Brain microvascular endothelial cell (primary cell): ENCODE measurements around the gene COLGALT1.
"Not testable (repeated sequence)": the region's sequence is repeated elsewhere in the genome, so short reads cannot be mapped to it uniquely, and the experiment has no call there.

Experiments used
- DNase-seq: peaks from one replicate; pipeline ENCODE4 v3.0.0-alpha.2; 2020
- H3K27ac ChIP-seq: fragments of 250-450 bp; sonication (Bioruptor Pico); 2 replicates; pipeline ENCODE4 v1.5.1; 2020; ENCODE audit warnings: mild to moderate bottlenecking, moderate library complexity
- H3K27me3 ChIP-seq: fragments of 250-450 bp; sonication (Bioruptor Pico); replicated peaks from 2 replicates; pipeline ENCODE4 v1.5.1; 2020; ENCODE audit warnings: mild to moderate bottlenecking
- H3K36me3 ChIP-seq: fragments of 250-450 bp; sonication (Bioruptor Pico); replicated peaks from 2 replicates; pipeline ENCODE4 v1.5.1; 2020; ENCODE audit warnings: mild to moderate bottlenecking
- H3K4me3 ChIP-seq: 2 replicates; pipeline ENCODE4 v1.5.1; 2011; ENCODE audit warnings: low read depth, mild to moderate bottlenecking, control low read depth, low read length, moderate library complexity
- in situ Hi-C: cut with HindIII; loops from 2 replicates; pipeline ENCODE4 v1.10.0; 2017; ENCODE audit warnings: low sequenced_read_pairs, low pct_ligation_motif_present
- TF ChIP-seq, protein P1 (sequence below): IDR thresholded peaks from 2 replicates; pipeline ENCODE4 v1.5.1; 2011; ENCODE audit warnings: low read depth, mild to moderate bottlenecking, moderate library complexity, low read length, control low read depth, inconsistent platforms; ENCODE audit errors: missing control alignments

COLGALT1 gene

DNA sequence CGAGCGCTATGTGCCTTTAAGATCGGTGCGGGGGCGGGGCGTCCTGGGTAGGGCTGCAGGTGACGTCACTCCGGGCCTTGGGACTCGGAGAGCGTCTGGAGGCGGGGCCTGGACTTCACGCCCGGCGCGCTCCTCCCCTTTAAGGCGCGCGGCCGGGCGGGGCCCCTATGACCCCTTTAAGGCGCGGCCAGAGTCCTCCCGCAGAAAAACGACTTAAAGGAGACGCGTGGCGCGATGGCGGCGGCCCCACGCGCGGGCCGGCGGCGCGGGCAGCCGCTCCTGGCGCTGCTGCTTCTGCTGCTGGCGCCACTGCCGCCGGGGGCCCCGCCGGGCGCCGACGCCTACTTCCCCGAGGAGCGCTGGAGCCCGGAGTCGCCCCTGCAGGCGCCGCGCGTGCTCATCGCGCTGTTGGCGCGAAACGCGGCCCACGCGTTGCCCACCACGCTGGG lies at the start of gene COLGALT1:
TSS of gene COLGALT1 (plus strand) at position 170 of the 449 bp plus-strand sequence. CDS start at position 235, 65 bp downstream.
- TF ChIP-seq, protein P1, sequence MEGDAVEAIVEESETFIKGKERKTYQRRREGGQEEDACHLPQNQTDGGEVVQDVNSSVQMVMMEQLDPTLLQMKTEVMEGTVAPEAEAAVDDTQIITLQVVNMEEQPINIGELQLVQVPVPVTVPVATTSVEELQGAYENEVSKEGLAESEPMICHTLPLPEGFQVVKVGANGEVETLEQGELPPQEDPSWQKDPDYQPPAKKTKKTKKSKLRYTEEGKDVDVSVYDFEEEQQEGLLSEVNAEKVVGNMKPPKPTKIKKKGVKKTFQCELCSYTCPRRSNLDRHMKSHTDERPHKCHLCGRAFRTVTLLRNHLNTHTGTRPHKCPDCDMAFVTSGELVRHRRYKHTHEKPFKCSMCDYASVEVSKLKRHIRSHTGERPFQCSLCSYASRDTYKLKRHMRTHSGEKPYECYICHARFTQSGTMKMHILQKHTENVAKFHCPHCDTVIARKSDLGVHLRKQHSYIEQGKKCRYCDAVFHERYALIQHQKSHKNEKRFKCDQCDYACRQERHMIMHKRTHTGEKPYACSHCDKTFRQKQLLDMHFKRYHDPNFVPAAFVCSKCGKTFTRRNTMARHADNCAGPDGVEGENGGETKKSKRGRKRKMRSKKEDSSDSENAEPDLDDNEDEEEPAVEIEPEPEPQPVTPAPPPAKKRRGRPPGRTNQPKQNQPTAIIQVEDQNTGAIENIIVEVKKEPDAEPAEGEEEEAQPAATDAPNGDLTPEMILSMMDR, result no peak
- Histone ChIP-seq H3K36me3 (peaks cover 22% of the 10 kb centered on the region), H3K4me3 (peak within 1 kb of the TSS; percentile 89), H3K27me3 (no peaks in the 10 kb centered on the region), H3K27ac (peak within 1 kb of the TSS; percentile 62)
- in situ Hi-C loops, result no loop called here
- peak; percentile 95 for DNase-seq

DNA sequence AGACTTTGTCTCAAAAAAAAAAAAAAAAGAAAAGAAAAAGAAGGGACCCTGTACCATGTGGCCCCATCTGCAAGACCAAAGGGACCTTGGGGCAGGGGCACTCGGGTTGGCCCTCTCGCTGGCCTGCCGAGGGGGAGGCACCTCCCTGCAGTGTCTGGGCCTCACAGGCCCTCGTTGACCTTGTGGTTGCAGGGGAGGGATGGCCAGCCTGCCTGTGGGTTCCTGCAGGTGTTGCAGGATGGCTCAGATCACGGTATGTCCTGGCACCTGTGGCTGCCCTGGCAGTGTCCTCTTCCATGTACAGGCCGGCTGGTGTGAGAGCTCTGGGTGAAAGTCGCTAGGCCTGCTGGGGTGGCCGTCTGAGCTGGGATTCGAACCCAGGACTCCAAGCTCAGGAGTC lies 48.7 kb upstream of the COLGALT1 start:
- in situ Hi-C loops, result no loop called here
- H3K36me3 ChIP-seq, result no peaks in the 10 kb centered on the region
- TF ChIP-seq, protein P1, result no peak
- H3K4me3 ChIP-seq, result no peak overlapping the region
- no peak overlapping the region for H3K27ac ChIP-seq
- no peaks in the 10 kb centered on the region for H3K27me3 ChIP-seq
- no peak for DNase-seq

DNA sequence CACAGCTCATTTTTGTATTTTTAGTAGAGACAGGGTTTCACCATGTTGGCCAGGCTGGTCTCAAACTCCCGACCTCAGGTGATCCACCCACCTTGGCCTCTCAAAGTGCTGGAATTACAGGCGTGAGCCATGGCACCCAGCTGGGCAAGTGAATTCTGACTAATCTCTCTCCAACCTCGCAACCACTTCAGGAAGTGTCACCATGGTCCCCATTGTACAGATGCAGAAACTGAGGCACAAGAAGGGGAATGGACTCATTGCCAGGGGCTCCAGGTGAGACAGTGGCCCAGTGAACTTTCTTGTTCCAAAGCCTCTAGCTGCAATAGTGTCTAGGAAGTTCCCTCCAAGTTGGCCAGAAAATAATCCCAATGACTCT lies 46.9 kb upstream of the COLGALT1 start:
- in situ Hi-C loops, DNase-seq, H3K36me3 ChIP-seq, H3K4me3 ChIP-seq, H3K27me3 ChIP-seq: not testable (repeated sequence)
- peak overlapping the region; percentile 89 for H3K27ac ChIP-seq

DNA sequence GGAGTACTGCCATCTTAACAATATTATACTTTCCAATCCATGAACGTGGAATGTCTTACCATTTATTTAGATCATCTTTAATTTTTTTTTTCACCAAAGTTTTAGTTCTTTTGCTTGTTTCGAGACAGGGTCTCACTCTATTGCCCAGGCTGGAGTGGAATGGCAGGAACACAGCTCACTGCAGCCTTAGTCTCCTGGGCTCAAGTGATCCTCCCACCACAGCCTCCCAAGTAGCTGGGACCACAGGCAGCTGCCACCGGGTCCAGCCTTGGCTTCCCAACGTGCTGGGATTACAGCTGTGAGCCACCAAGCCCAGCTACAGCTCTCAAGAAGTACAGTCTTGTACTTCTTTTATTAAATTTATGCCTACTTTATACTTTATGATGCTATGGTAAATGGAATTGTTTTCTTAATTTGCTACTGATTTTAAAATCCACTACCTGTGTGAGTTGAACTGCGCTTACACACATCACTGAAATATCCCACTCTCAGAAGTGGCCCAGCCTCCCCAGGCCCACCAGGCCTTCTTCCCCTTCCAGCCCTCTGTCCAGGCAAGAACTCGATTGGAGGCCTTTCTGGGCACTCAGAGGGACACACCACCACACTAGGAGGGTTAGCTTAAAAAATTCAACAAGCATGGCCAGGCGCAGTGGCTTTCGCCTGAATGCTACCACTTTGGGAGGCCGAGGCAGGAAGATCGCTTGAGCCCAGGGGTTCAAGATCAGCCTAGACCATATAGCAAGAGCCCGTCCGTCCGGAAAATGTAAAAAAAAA lies 45.0 kb upstream of the COLGALT1 start:
- DNase-seq, result no peak
- Histone ChIP-seq H3K36me3 (no peaks in the 10 kb centered on the region), H3K4me3 (peak overlapping the region; percentile 88), H3K27ac (peak overlapping the region; percentile 93), H3K27me3 (no peaks in the 10 kb centered on the region)
- in situ Hi-C loops, result no loop called here
- TF ChIP-seq, protein P1, result no peak

DNA sequence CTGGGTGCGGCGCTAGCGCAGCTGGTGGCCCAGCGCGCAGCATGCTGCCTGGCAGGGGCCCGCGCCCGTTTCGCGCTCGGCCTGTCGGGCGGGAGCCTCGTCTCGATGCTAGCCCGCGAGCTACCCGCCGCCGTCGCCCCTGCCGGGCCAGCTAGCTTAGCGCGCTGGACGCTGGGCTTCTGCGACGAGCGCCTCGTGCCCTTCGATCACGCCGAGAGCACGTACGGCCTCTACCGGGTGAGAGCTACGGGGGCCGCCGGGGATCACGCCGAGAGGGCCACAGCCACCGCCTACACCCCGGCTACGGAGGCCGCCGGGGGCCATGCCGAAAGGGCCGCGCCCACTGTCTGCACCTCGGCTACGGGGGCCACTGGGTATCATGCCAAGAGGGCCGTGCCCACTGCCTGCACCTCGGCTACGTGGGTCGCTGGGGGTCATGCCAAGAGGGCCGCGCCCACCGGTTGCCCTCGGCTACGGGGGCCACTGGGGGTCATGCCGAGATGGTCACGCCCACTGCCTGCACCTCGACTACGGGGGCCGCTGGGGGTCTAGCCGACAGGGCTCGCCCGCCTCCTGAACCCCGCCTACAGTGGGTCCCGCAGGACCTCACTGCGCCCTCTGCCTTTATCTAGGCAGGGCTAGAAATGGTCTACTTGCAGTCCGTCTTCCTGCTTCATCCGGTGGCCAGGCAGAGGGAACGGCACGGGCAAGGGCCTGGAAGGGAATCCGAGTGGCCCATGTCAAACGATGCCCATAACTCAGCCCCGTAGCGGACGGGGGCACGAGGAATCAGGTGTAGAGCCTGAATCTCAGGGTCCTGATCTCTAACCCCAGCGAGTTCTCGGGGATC lies 43.5 kb upstream of the COLGALT1 start:
- TF ChIP-seq, protein P1, result peak; percentile 36
- H3K27ac ChIP-seq, result peak overlapping the region; percentile 93
- in situ Hi-C loops, result no loop called here
- H3K36me3 ChIP-seq, result peaks cover 6% of the 10 kb centered on the region
- no peaks in the 10 kb centered on the region for H3K27me3 ChIP-seq
- peak overlapping the region; percentile 88 for H3K4me3 ChIP-seq
- peak; percentile 59 for DNase-seq

DNA sequence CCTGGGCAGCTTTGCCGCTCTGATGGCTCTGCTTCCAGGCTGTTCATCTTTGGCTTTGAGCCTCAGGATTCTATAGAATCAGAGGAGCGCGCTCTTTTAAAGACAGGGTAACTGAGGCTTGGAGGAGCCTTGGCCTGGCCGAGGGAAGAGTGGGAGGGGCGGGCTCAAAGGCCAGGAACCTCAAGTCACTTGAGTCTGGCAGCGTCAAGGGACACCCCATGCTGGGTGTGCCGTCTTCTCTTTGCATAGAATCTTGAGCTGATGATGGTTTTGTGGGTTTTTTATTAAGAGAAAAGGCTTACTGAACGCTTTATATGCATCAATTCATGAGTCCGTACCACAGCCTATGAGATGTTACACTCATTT lies 42.9 kb upstream of the COLGALT1 start:
- in situ Hi-C loops, result no loop called here
- peaks cover 12% of the 10 kb centered on the region for H3K36me3 ChIP-seq
- no peak overlapping the region for H3K27ac ChIP-seq
- peak overlapping the region; percentile 88 for H3K4me3 ChIP-seq
- no peak for DNase-seq
- TF ChIP-seq, protein P1, result no peak
- no peaks in the 10 kb centered on the region for H3K27me3 ChIP-seq
